Measurements from ENCODE around the gene NBEA. TPM values are rescaled to one million over a fixed set of nuclear protein-coding genes. Genes with fewer than 3 reads are reported as not detected.

The NBEA gene
- total RNA-seq, 3 donors from 2014 or later: 3.5 to 27.2 (median 5.2) TPM

DNA sequence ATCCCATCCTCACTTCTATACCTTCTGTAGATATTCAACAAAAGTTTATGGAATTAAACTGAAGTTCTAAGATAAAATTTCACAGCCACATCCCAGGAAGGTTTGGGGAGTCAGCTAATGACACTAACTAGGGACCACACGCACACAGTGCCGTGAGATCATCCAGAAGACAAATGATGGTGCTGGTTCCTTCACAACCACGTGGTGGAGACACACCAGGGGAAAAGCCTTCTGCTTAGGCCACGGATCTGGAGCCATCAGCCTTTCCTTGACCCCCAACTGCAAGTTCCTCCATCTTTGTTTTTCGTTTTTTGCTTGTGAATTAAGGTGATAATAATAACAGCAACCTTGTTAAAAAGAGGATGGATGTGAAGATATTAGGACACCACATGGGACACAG is 776.0 kb downstream of the NBEA start:
- no peaks in the 10 kb centered on the region for H3K4me1 ChIP-seq (ENCODE audit: low read depth)
- no peak overlapping the region for H3K4me3 ChIP-seq
- H3K36me3 ChIP-seq (ENCODE audit: low read depth): no peaks in the 10 kb centered on the region
- ATAC-seq (no peak), DNase-seq (no peak)
- H3K9me3 ChIP-seq: no peaks in the 10 kb centered on the region
- intact Hi-C loops (cut with DNase I, micrococcal nuclease): no loop called here
- no peak for TF ChIP-seq CTCF (IDR thresholded peaks at IDR 0.05)

- no peaks in the 10 kb centered on the region for H3K9me3 ChIP-seq
- no peaks in the 10 kb centered on the region for H3K36me3 ChIP-seq (ENCODE audit: low read depth)
- no peak overlapping the region for H3K4me3 ChIP-seq
- no peak for TF ChIP-seq CTCF (IDR thresholded peaks at IDR 0.05)
- intact Hi-C loops (cut with DNase I, micrococcal nuclease): no loop called here
- H3K4me1 ChIP-seq (ENCODE audit: low read depth): no peaks in the 10 kb centered on the region
- DNase-seq (no peak), ATAC-seq (no peak)
Measured at GRCh38 chr13:35720290-35720689, 778.2 kb downstream of the NBEA start.

DNA sequence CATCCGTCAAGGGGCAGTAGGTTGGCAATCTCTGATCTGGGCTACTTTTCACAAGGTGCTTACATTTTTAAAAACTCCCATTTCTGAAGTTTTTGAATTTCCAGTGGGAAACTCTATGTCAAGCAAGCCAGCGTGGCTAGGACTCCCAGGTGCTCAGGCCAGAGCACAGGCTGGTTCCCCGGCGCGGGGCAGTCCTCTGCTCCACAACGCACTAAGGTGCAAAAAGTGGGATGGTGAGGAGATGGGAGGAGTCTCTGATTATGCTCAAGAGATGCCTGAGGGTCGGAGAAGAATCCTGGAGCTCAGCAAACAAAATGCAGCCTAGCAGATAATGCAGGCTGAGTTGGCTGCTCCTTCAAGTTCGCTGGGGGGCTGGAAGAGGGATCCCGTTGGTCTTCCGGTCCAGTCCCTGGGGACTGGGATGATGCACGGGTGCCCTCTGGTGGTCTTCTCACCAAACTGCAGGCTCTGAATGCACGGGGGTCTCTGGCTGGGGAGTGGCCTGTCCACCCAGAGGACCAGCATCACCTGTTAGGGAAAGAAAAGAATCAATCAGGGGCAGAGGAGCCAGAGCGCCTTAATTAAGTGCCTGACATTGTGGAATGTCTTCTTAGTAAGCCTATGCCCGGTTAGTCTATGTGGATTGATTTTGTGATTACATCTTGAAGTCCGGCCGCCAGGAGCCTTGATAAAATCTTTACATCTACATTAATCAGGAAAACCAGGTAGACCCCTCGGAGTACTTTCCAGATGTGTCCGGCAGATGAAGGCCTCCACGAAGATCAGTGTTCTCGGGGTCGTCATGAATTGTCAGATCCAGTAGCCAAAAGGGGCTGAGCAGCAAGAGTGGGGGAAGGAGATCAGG is 778.9 kb downstream of the NBEA start:
- H3K9me3 ChIP-seq: no peaks in the 10 kb centered on the region
- TF ChIP-seq CTCF (IDR thresholded peaks at IDR 0.05): peak; percentile 75
- H3K4me1 ChIP-seq (ENCODE audit: low read depth): no peaks in the 10 kb centered on the region
- H3K4me3 ChIP-seq: no peak overlapping the region
- intact Hi-C loops (cut with DNase I, micrococcal nuclease): no loop called here
- no peaks in the 10 kb centered on the region for H3K36me3 ChIP-seq (ENCODE audit: low read depth)
- peak in 2 of 3 donors; percentile 33 to 53 for DNase-seq
- peak; percentile 58 for ATAC-seq
